Measurements from ENCODE around the gene DDX50. TPM values are rescaled to one million over a fixed set of nuclear protein-coding genes. Genes with fewer than 3 reads are reported as not detected.

The DDX50 gene
- total and polyA plus RNA-seq, 2 experiments from 2014 or later, result 19.5 to 40.9 TPM

DNA sequence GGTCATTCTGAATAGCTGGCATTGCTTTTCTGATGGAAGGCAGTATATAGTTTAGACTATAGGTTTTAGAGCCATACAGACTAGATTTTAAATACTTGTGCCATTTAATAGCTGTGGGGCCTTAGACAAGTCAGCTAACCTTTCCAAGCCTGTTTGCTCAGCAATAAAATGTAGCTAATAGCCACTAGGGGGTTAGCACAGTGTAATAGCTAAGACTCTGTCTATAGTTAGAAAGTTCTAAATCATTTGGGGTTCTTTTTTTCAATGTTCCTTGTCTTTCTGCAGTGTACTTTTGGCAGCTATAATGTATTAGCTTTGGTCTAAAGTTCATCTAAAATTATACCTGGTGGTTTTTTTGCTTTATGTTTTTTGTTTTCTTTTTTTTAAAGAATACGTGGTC, 80.0 kb downstream of the DDX50 start:
- H3K27me3 ChIP-seq, result no peaks in the 10 kb centered on the region
- H3K27ac ChIP-seq, result no peak overlapping the region
- H3K79me2 ChIP-seq, result no peaks in the 10 kb centered on the region
- WGBS (ENCODE audit: low lambda C conversion rate, missing lambda C conversion rate), result 82% methylated on average over 1 of the region's 1 CpG
- no peaks in the 10 kb centered on the region for H3K36me3 ChIP-seq (replicated peaks; ENCODE audit: insufficient read depth, low read depth)
- TF ChIP-seq CTCF (IDR thresholded peaks at IDR 0.05; ENCODE audit: poor library complexity) (peak; percentile 27), EZH2phosphoT487 (IDR thresholded peaks at IDR 0.05; ENCODE audit: low read depth, severe bottlenecking, unreplicated experiment) (no peak)
- H3K9me3 ChIP-seq (ENCODE audit: low read depth), result no peaks in the 10 kb centered on the region
- no peak overlapping the region for H2AFZ ChIP-seq
- no peaks in the 10 kb centered on the region for H3K9me2 ChIP-seq (replicated peaks; ENCODE audit: insufficient read depth)
- H4K20me1 ChIP-seq (ENCODE audit: insufficient read depth, poor library complexity, severe bottlenecking), result no peaks in the 10 kb centered on the region
- no peak overlapping the region for H3K4me3 ChIP-seq
- no peak overlapping the region for H3K4me2 ChIP-seq
- peak; percentile 34 for DNase-seq (ENCODE audit: low spot score)
- no peaks in the 10 kb centered on the region for H3K4me1 ChIP-seq (ENCODE audit: insufficient read depth)

DNA sequence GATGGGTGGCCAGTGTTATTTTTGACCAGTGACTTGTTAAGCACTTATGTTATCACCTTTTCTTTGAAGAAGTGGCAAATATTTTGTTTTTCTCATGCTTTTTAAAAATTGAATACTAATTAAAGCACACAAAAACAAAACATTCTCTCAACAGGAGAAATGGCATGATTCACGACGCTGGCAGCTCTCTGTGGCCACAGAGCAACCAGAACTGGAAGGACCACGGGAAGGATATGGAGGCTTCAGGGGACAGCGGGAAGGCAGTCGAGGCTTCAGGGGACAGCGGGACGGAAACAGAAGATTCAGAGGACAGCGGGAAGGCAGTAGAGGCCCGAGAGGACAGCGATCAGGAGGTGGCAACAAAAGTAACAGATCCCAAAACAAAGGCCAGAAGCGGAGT, 81.3 kb downstream of the DDX50 start:
- no peaks in the 10 kb centered on the region for H3K9me2 ChIP-seq (replicated peaks; ENCODE audit: insufficient read depth)
- H3K27ac ChIP-seq, result no peak overlapping the region
- H3K36me3 ChIP-seq (replicated peaks; ENCODE audit: insufficient read depth, low read depth), result no peaks in the 10 kb centered on the region
- H3K9me3 ChIP-seq (ENCODE audit: low read depth), result no peaks in the 10 kb centered on the region
- no peaks in the 10 kb centered on the region for H3K27me3 ChIP-seq
- no peak for TF ChIP-seq CTCF (IDR thresholded peaks at IDR 0.05; ENCODE audit: poor library complexity)
- WGBS (ENCODE audit: low lambda C conversion rate, missing lambda C conversion rate), result 98% methylated on average over 11 of the region's 11 CpGs
- DNase-seq (ENCODE audit: low spot score), result no peak
- H3K4me3 ChIP-seq, result no peak overlapping the region
- H3K79me2 ChIP-seq, result no peaks in the 10 kb centered on the region
- no peak overlapping the region for H3K4me2 ChIP-seq
- no peaks in the 10 kb centered on the region for H3K4me1 ChIP-seq (ENCODE audit: insufficient read depth)
- no peak overlapping the region for H2AFZ ChIP-seq
- no peaks in the 10 kb centered on the region for H4K20me1 ChIP-seq (ENCODE audit: insufficient read depth, poor library complexity, severe bottlenecking)

DNA sequence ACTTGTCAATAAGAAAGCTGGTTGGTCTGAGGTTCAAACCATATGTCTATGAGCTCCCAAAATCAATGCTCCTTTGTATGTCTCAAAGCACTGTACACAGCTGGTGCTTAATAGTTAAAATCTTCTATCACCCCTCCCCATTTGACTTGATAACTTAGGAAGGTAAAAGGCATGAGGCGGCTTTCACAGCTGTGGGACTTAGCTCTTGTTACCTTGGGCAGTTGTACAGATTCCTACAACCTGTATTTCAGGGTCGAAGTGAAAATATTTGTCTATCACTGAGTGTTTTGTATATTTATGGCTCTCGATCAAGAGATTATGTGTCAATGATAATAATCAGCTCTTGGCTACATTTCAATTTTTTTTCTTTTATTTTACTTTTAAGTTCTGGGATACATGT, 86.5 kb downstream of the DDX50 start:
- H3K4me1 ChIP-seq (ENCODE audit: insufficient read depth), result peaks cover 14% of the 10 kb centered on the region
- no peaks in the 10 kb centered on the region for H3K9me2 ChIP-seq (replicated peaks; ENCODE audit: insufficient read depth)
- no peaks in the 10 kb centered on the region for H3K27me3 ChIP-seq
- no peak overlapping the region for H2AFZ ChIP-seq
- H3K27ac ChIP-seq, result no peak overlapping the region
- peaks cover 35% of the 10 kb centered on the region for H3K79me2 ChIP-seq
- DNase-seq (ENCODE audit: low spot score), result no peak
- H3K9me3 ChIP-seq (ENCODE audit: low read depth), result no peaks in the 10 kb centered on the region
- WGBS (ENCODE audit: low lambda C conversion rate, missing lambda C conversion rate), result 89% methylated on average over 3 of the region's 3 CpGs
- H4K20me1 ChIP-seq (ENCODE audit: insufficient read depth, poor library complexity, severe bottlenecking), result no peaks in the 10 kb centered on the region
- no peaks in the 10 kb centered on the region for H3K36me3 ChIP-seq (replicated peaks; ENCODE audit: insufficient read depth, low read depth)
- H3K4me2 ChIP-seq, result peak overlapping the region; percentile 68
- no peak overlapping the region for H3K4me3 ChIP-seq
- TF ChIP-seq EZH2 (IDR thresholded peaks at IDR 0.05; ENCODE audit: borderline replicate concordance) (no peak), CTCF (IDR thresholded peaks at IDR 0.05; ENCODE audit: poor library complexity) (no peak), EZH2phosphoT487 (IDR thresholded peaks at IDR 0.05; ENCODE audit: low read depth, severe bottlenecking, unreplicated experiment) (no peak)
